ENCODE measurements around the gene KSR1. TPM values are rescaled to one million over a fixed set of nuclear protein-coding genes. Genes with fewer than 3 reads are reported as not detected.

KSR1 gene
- total and polyA plus RNA-seq, 2 of the 4 experiments (the other 2 are of a cell fraction): 12.5 to 21.9 TPM

DNA sequence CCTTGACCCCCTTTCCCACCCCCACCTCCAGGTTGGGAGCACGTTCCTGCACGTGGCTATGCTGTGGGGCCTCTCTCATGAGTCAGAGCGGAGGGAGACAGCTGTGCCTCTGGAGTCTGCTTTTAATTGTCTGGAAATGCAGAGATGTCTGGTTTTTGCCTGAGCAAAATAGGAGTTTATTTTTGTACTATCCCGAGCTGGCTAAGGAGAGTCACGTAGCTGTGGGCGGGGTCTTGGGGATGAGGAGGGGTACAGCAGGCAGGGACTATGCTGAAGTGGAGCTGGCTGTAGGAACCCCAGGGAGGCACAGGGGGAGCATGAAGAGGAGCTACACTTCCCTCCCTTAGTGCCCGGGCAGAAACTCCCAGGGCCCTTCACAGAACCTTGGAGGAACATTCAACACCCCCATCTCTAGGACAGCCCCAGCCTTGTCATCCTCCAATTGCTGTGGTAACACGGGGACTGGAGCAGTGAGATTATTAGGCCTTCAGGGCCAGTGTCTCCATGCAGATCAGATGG, 130.0 kb downstream of the KSR1 start:
- ATAC-seq (ENCODE audit: low read depth) (peak; percentile 86), DNase-seq (peak; percentile 87)
- dilution Hi-C loops (cut with HindIII; ENCODE audit: low sequenced_read_pairs, unreplicated experiment): no loop called here
- H3K4me3 ChIP-seq (ENCODE audit: insufficient read depth, low read depth, low read length): no peak overlapping the region
- peak overlapping the region; percentile 99 for H2AK5ac ChIP-seq (ENCODE audit: low read depth, low read length)
- intact Hi-C loops (cut with micrococcal nuclease): no loop called here
- H3K79me1 ChIP-seq (ENCODE audit: low read depth in 1 of 2, low read length in 2 of 2): peaks cover 15 to 71% of the 10 kb centered on the region in 2 experiments; a peak in 3 of 4 replicates
- peak overlapping the region; percentile 29; the same call in 1 of the 2 replicates for H3K18ac ChIP-seq (ENCODE audit: low read depth, low read length)
- peak overlapping the region; percentile 97 for H2BK120ac ChIP-seq (ENCODE audit: low read depth, low read length)
- peak overlapping the region; percentile 7; the same call in 1 of the 2 replicates for H4K5ac ChIP-seq (ENCODE audit: low read depth, low read length)
- H2AK9ac ChIP-seq (replicated peaks; ENCODE audit: low read depth, low read length, poor library complexity): peak overlapping the region; percentile 86
- H3K9me1 ChIP-seq (ENCODE audit: insufficient read depth, low read length): peaks cover 26% of the 10 kb centered on the region
- H3K9ac ChIP-seq (ENCODE audit: low read depth, low read length): peak overlapping the region; percentile 16; the same call in 1 of the 2 replicates
- peak overlapping the region; percentile 96 for H3K14ac ChIP-seq (replicated peaks; ENCODE audit: low read depth, low read length)
- BruUV-seq (replicated peaks): no TSS peak
- peak overlapping the region; percentile 61 for H2AFZ ChIP-seq (replicated peaks; ENCODE audit: low read length, poor library complexity)
- H3K4me2 ChIP-seq (ENCODE audit: low read depth, low read length): no peak overlapping the region
- H3K27me3 ChIP-seq (ENCODE audit: control insufficient read depth, insufficient read depth, low read length): no peaks in the 10 kb centered on the region
- H2BK15ac ChIP-seq (ENCODE audit: low read depth, low read length): peak overlapping the region; percentile 87; the same call in 2 of the 3 replicates
- H2BK20ac ChIP-seq (ENCODE audit: low read depth, low read length): peak overlapping the region; percentile 97
- no peaks in the 10 kb centered on the region for H3K9me3 ChIP-seq (ENCODE audit: control insufficient read depth, insufficient read depth, low read length)
- peak overlapping the region; percentile 73 for H3K27ac ChIP-seq (ENCODE audit: insufficient read depth, low read length)
- H3K4me1 ChIP-seq (ENCODE audit: control insufficient read depth, insufficient read depth, low read length): peaks cover 17% of the 10 kb centered on the region
- peak overlapping the region; percentile 98 for H3K4ac ChIP-seq (ENCODE audit: low read depth, low read length)
- peak overlapping the region; percentile 78 for H2BK5ac ChIP-seq (ENCODE audit: low read depth, low read length, poor library complexity, severe bottlenecking)
- CTCF ChIA-PET: interaction anchor here (1.6 kb wide), 1 partner anchor 13 kb away, joined by 6 read pairs; no protein-coding TSS in a partner anchor
- H3K23ac ChIP-seq (ENCODE audit: low read depth, low read length): peak overlapping the region; percentile 85
- peaks cover 73% of the 10 kb centered on the region for H3K36me3 ChIP-seq (ENCODE audit: control insufficient read depth, insufficient read depth, low read length)
- POLR2A ChIA-PET (ENCODE audit: unreplicated experiment): no interaction called here
- no peaks in the 10 kb centered on the region for H4K20me1 ChIP-seq (ENCODE audit: insufficient read depth, low read length)
- 0% methylated on average over 2 of the region's 8 CpGs; no CpG with 5 or more reads in 1 of the 2 experiments for WGBS, 2 experiments (ENCODE audit: extremely low coverage in 2 of 2, insufficient read length in 1 of 2)
- peak overlapping the region; percentile 9; the same call in 1 of the 2 replicates for H3K56ac ChIP-seq (ENCODE audit: extremely low read depth, insufficient read depth, low read length)
- H4K91ac ChIP-seq (ENCODE audit: insufficient read depth, low read depth, low read length): peak overlapping the region; percentile 96
- in situ Hi-C loops (cut with MboI; ENCODE audit: low sequenced_read_pairs): loop anchor here (5.0 kb wide), 1 partner anchor 129 kb away; the partner anchor contains the start of gene KSR1
- peak overlapping the region; percentile 79; a peak in 3 of 4 replicates for H4K8ac ChIP-seq (ENCODE audit: low read depth in 2 of 2, low read length in 2 of 2)
- TF ChIP-seq FOS (IDR thresholded peaks at IDR 0.05; ENCODE audit: low read depth, low read length): peak; percentile 91
- no peak for TF ChIP-seq RFX5 (IDR thresholded peaks at IDR 0.05; ENCODE audit: low read depth, low read length)
- TF ChIP-seq ELK1 (IDR thresholded peaks at IDR 0.05; ENCODE audit: borderline replicate concordance, low read depth, low read length): no peak
- no peak; the same call in 1 of the 2 replicates for TF ChIP-seq NFE2L2 (IDR thresholded peaks at IDR 0.05; ENCODE audit: low read depth, low read length)
- no peak for TF ChIP-seq CEBPB (IDR thresholded peaks at IDR 0.05; ENCODE audit: low read depth, low read length)
- TF ChIP-seq RAD21 (IDR thresholded peaks at IDR 0.05; ENCODE audit: low read length): peak; percentile 1; the same call in 1 of the 2 replicates
- TF ChIP-seq, protein P1, sequence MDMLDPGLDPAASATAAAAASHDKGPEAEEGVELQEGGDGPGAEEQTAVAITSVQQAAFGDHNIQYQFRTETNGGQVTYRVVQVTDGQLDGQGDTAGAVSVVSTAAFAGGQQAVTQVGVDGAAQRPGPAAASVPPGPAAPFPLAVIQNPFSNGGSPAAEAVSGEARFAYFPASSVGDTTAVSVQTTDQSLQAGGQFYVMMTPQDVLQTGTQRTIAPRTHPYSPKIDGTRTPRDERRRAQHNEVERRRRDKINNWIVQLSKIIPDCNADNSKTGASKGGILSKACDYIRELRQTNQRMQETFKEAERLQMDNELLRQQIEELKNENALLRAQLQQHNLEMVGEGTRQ (IDR thresholded peaks at IDR 0.05; ENCODE audit: low read depth, low read length): peak; percentile 76
- TF ChIP-seq SMC3 (IDR thresholded peaks at IDR 0.05; ENCODE audit: low read depth, low read length): peak; percentile 20; the same call in 1 of the 2 replicates
- TF ChIP-seq POLR2A (IDR thresholded peaks at IDR 0.05; ENCODE audit: low read depth, low read length): peak; percentile 45; the same call in 1 of the 2 replicates
- TF ChIP-seq MAZ (IDR thresholded peaks at IDR 0.05; ENCODE audit: borderline replicate concordance, low read depth, low read length): peak; percentile 77; the same call in 1 of the 2 replicates
- no peak for TF ChIP-seq MXI1 (IDR thresholded peaks at IDR 0.05; ENCODE audit: borderline replicate concordance, low read depth, low read length)
- no peak for TF ChIP-seq MAFK (IDR thresholded peaks at IDR 0.05; ENCODE audit: low read depth, low read length)
- TF ChIP-seq, protein P2, sequence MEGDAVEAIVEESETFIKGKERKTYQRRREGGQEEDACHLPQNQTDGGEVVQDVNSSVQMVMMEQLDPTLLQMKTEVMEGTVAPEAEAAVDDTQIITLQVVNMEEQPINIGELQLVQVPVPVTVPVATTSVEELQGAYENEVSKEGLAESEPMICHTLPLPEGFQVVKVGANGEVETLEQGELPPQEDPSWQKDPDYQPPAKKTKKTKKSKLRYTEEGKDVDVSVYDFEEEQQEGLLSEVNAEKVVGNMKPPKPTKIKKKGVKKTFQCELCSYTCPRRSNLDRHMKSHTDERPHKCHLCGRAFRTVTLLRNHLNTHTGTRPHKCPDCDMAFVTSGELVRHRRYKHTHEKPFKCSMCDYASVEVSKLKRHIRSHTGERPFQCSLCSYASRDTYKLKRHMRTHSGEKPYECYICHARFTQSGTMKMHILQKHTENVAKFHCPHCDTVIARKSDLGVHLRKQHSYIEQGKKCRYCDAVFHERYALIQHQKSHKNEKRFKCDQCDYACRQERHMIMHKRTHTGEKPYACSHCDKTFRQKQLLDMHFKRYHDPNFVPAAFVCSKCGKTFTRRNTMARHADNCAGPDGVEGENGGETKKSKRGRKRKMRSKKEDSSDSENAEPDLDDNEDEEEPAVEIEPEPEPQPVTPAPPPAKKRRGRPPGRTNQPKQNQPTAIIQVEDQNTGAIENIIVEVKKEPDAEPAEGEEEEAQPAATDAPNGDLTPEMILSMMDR (conservative IDR thresholded peaks at IDR 0.05; ENCODE audit: low read depth, low read length): peak; percentile 21; the same call in 1 of the 2 replicates
- TF ChIP-seq BHLHE40 (IDR thresholded peaks at IDR 0.05; ENCODE audit: low read depth, low read length): peak; percentile 99
